Bone marrow (tissue), 2 donors: ENCODE data around the gene GRM2.
A peak's percentile ranks its signal among the peaks of the same experiment; 100 is the strongest.

Source experiments
- DNase-seq, 2 donors: peaks; one replicate each; lab custom pipeline; 2025; lab: John Stamatoyannopoulos, UW

The GRM2 gene

GRCh38 chr3:51705276-51706020 lies 1.4 kb upstream of the GRM2 start:
- no peak for DNase-seq

- DNase-seq = no peak
These were observed 815 bp upstream of the GRM2 start for GRCh38 chr3:51706021-51706485.

- DNase-seq = no peak
These were observed 1.5 kb downstream of the GRM2 start for GRCh38 chr3:51708216-51708845.

- DNase-seq = no peak
These were observed 2.1 kb downstream of the GRM2 start for GRCh38 chr3:51709004-51709420.

GRCh38 chr3:51709675-51710074 lies 2.8 kb downstream of the GRM2 start:
- no peak for DNase-seq

GRCh38 chr3:51710631-51711351 lies 3.9 kb downstream of the GRM2 start:
- no peak for DNase-seq

GRCh38 chr3:51711352-51712037 lies 4.6 kb downstream of the GRM2 start:
- no peak for DNase-seq

- DNase-seq = no peak
These were observed 5.2 kb downstream of the GRM2 start for GRCh38 chr3:51712038-51712420.

GRCh38 chr3:51712511-51712931 lies 5.7 kb downstream of the GRM2 start:
- no peak for DNase-seq

- no peak for DNase-seq
These were observed 6.1 kb downstream of the GRM2 start for GRCh38 chr3:51712963-51713362.

- no peak for DNase-seq
These were observed 8.5 kb downstream of the GRM2 start for GRCh38 chr3:51715231-51715976.

GRCh38 chr3:51715977-51716294 lies 9.1 kb downstream of the GRM2 start:
- no peak for DNase-seq

GRCh38 chr3:51716805-51717204 lies 9.9 kb downstream of the GRM2 start:
- DNase-seq = no peak

GRCh38 chr3:51717446-51717845 lies 10.6 kb downstream of the GRM2 start:
- DNase-seq = no peak

- DNase-seq = no peak
These were observed 11.1 kb downstream of the GRM2 start for GRCh38 chr3:51717947-51718346.

GRCh38 chr3:51718547-51719409 lies 11.9 kb downstream of the GRM2 start:
- peak; percentile 13 to 57 for DNase-seq

- DNase-seq = no peak
These were observed 12.7 kb downstream of the GRM2 start for GRCh38 chr3:51719410-51720025.

- DNase-seq = no peak
These were observed 13.6 kb downstream of the GRM2 start for GRCh38 chr3:51720292-51721061.

- no peak for DNase-seq
These were observed 14.3 kb downstream of the GRM2 start for GRCh38 chr3:51721062-51721745.
